ENCODE data around the gene NR2E3.

DNA sequence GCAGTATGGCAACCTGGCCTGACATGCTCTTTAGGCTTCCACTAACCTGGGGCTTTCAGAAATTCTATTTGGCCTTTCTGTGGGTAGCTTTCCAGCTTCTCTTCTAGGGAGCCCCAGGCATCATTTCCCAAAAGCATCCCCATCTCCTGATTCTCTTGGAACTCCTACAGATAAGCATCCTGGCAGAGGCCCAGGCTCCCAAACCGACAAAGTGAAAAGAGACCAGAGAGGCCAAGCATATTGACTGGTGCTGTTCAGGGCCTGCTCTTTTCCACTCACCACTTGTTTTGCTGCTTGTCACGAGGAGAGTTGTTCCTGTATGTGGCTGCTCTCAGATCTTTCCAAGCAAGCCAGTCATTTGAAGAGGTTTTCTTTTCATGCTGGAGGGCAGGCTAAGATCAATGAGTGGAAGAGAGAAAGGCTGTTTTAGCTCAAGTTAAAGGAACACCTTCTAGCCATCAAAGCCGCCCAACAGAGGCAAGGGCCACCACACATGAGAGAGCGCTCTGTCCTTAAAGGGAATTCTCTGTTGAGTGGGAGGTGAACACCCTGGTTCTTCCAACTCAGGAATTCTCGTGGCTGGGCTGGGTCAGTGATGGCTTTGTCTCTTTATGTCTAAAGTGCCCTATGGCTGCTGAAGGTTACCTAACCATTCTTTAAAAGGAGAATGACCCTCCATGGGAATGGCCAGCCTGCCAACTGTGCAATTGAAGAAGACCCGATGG lies 31.1 kb upstream of the NR2E3 start:
- TF ChIP-seq EZH2 (IDR thresholded peaks at IDR 0.05; ENCODE audit: insufficient read depth, poor library complexity, severe bottlenecking): no peak
- TF ChIP-seq EZH2phosphoT487 (IDR thresholded peaks at IDR 0.05; ENCODE audit: insufficient read depth, low read depth): no peak
